Ureter (tissue), 1 donor: ENCODE measurements around the gene FGF1. TPM values are rescaled to one million over a fixed set of nuclear protein-coding genes. Genes with fewer than 3 reads are reported as not detected.
"Not testable (repeated sequence)": the region's sequence is repeated elsewhere in the genome, so short reads cannot be mapped to it uniquely, and the experiment has no call there.

ENCODE experiments used
- DNase-seq: peaks from one replicate; pipeline ENCODE4 v3.0.0-alpha.2; 2020; ENCODE audit warnings: low spot score
- total RNA-seq: library from RNA; stranded (reverse); gene quantifications from one replicate; pipeline ENCODE4 v1.2.4, GENCODE V29; 2023
- donor health status: DM: yes; HTN: yes; CAD: no.

FGF1 gene
- total RNA-seq, 1 donor from 2014 or later: not detected

DNA sequence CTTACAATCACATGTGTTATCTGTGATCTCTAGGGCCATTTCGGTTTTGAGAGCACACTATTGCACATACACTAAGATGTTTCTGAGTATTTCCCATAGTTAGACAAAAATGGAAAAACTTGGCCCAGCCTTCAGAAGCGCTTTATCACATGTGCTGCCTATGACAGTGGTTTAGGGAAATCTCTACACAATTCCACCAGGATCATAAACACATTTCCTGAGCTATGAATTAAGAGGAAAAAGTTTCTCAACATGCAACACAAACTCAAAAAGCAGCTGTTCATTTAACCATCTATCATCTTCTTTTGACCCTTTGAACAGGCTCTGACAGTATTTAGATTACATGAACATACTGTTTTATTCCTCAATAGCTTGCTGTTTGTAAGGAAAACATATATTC, 15.1 kb downstream of the FGF1 start:
- no peak for DNase-seq

GRCh38 chr5:142669477-142669876, 16.4 kb downstream of the FGF1 start:
- no peak for DNase-seq

DNA sequence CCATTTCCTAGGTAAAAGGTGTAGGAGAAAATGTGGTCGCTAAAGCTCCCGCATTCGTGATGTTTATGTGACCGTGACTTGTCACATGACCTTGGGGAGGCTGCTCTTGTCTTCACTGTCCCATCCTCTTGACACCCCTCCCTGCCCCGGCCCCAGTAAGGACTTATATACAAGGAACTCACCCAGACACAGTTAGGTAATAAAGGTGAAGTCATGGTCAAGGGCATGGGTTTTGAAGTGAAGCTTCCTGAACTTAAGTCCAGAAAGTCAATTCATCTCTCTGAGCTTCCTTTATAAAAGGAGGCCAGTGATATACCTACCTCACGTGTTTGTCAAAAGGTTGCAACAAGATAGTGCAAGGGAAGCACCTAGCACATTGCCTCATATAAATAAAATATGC, 17.6 kb downstream of the FGF1 start:
- DNase-seq: no peak

- no peak for DNase-seq
Measured at GRCh38 chr5:142667831-142668230, 18.1 kb downstream of the FGF1 start.

- DNase-seq: no peak
Measured at GRCh38 chr5:142664636-142665035, 21.3 kb downstream of the FGF1 start.

DNA sequence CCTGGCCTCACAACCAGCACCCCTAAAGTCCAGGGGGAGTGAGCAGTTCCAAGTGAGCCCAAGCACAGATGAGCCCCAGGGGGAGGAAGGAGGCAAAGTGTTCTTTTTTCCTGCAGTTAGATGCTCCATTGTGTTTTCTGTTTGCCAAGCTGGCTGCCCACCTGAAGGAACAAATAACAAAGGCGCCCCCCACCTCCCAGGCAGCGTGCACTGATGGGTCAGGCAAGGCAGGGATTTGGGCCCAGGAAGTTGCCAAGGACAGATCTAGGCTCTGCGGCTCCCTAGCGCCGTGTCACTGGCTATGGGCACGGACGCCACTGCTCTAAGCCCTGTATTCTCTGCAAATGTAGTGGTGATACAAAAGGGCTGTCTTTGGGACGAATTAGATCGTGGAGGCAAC, 21.8 kb downstream of the FGF1 start:
- DNase-seq: no peak

DNA sequence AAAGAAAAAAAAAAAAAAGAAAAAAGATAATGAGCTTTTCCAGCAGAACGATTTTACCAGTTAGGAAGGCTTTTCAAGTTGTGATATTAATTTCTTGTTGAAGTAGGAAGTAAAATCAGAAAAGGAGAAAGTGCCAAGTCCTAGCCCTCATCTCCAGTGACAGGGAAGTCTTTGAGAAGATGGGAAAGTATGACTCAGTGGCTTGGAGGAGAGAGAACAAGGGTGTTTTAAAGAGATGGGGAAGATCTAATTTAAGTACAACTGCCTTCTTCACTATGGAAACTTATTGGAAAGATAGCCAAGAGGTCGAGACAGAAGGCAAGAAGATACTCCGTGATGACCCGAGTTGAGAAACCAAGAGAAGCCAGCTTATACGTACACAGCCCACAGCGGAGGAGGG, 22.6 kb downstream of the FGF1 start:
- no peak for DNase-seq

DNA sequence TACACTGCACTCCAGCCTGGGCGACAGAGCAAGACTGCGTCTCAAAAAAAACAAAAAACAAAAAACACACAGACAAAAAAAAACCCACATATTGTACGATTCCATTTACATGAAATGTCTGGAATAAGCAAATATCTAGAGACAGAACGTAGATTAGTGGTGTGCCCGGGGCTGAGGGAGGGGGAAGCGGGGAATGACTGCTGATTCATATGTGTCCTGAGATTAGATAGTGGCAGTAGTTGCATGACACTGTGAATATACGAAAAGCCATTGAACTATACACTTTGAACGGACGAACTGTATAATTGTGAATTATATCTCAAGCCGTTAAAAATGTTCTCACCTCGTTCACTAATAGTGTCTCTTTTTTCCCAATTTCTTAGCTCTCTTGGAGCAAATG, 23.9 kb downstream of the FGF1 start:
- no peak for DNase-seq

DNA sequence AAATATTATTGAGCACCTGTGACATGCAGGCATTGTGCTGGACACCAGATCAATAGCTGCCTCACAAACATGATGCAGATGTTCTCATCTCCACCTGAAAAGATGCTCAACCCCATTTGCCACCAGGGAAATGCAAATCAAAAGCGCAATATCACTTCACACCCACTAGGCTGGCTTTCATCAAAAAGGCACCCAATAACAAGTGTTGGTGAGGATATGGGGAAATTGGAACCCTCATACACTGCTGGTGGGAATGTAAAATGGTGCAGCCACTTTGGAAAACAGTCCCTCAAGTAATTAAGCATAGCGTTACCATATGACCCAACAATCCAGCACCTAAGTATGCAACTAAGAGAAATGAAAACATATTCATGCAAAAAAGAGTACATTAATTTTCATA, 24.7 kb downstream of the FGF1 start:
- DNase-seq: no peak

DNA sequence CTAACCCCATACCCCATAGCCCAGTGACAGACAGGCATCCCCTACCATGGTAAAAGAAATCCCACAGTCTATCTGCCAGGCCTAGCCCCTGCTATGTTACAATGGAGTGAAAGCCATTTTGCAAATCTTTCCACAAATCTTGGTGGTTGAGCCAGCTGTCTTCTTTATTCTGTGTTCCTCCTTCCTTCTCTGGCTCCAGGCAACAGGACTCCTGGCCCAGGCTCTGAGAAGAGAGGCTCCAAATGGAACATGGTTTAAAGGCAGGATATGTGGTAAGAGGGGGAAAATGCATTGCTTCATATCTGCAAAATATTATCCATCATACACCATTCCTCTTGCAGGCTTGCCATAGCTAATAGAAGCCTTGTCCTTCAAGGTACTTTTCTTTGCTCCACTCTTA, 25.2 kb downstream of the FGF1 start:
- no peak for DNase-seq

DNA sequence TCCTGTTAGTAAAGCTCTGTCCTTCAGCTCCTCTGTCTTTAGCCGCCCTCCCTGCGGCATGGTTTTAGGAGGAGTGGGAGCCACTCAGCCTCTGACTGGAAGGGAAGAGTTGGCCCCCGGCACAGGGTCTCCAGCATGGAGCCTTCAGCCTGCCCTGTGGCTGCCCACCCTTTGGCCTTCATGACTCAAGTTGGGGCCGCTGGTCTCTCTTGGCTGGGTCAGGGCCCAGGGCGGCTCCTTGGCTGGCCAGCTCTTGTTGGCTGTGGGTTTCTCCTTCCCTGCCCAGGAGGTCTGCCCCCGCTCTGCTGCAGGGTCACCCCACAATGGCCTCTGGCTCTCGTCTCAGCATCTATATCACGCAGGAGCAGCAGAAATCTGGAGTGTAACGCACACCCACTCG, 25.7 kb downstream of the FGF1 start:
- no peak for DNase-seq

DNA sequence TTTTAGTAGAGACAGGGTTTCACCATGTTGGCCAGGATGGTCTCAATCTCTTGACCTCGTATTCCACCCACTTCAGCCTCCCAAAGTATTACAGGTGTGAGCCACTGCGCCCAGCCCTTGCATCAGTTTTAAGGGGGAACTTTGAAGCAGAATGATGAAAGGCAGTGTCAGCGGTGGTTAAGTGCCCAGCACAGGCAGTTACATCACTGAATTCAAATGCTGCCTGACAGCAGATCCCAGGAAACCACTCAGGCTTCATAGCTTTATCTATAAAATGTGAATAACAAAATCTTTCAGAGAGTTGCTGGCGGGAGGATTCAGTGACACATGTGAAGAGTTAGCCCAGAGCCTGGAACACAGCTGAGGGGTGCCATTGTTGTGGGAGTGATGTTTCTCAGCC, 26.5 kb downstream of the FGF1 start:
- no peak for DNase-seq

DNA sequence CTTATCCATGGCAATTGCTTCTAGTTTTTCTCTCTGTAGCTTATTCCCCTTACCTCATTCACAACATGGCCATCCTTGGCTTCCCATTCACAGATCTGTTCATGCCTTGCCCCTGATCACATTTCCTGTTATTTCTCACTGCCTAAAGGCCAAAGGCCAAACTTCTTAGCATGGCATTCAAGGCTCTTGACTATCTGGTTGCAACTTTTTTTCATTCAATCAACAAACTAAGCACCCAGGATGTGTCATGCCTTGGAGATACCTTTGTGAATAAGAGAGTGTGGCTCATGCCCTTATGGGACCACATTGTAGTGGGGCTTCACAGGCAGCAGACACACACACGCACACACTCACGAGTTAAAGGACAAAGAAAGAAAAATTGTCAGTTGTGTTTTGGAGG, 27.6 kb downstream of the FGF1 start:
- DNase-seq: no peak

GRCh38 chr5:142657446-142657845, 28.4 kb downstream of the FGF1 start:
- no peak for DNase-seq

GRCh38 chr5:142655339-142656267, 30.3 kb downstream of the FGF1 start:
- DNase-seq: peak; percentile 81

DNA sequence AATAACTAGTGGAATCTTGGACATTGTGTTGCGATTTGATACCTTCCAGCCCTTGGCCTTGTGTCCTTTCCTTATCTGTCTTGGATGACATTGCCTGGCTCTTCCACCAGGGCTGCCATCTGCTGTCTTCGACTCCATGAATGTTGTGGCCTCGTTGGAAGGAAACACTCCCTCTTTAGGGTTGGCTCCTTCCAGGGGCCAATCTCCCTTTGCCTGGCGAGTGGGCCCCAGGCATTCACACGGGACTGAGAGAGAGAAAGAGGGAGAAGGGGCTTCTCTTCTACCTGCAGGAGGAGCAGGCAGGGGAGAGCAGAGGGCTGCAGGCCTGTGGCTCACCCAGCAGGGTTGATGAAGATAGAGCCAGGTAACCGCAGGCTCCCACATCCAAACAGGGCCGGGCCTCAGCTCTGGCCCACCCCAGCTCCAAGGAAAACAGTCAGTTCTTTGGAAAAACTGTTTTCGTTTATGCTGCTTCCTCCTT, 31.3 kb downstream of the FGF1 start:
- no peak for DNase-seq

GRCh38 chr5:142653321-142653720, 32.6 kb downstream of the FGF1 start:
- no peak for DNase-seq

DNA sequence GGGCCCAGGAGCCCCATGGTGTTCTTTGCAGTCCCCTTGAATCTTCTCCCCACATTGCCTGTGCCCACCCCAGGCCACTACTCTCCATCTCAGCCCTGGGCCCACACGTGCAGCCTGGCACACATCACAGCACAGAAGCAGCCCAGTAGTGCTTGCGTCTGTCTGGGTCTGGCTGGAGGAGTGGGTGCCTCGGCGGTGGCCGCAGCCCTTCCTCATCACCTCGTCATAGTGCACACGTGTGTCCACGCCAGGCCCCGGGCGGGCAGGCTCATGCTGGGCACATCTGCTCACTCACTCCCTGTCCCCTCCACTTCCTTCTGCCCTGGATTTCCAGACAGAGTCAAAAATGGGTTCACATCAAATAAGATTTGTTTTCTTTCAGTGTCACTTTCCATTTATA, 33.3 kb downstream of the FGF1 start:
- no peak for DNase-seq

GRCh38 chr5:142650881-142651280, 35.0 kb downstream of the FGF1 start:
- no peak for DNase-seq

- no peak for DNase-seq
Measured at GRCh38 chr5:142650060-142650459, 35.8 kb downstream of the FGF1 start.

DNA sequence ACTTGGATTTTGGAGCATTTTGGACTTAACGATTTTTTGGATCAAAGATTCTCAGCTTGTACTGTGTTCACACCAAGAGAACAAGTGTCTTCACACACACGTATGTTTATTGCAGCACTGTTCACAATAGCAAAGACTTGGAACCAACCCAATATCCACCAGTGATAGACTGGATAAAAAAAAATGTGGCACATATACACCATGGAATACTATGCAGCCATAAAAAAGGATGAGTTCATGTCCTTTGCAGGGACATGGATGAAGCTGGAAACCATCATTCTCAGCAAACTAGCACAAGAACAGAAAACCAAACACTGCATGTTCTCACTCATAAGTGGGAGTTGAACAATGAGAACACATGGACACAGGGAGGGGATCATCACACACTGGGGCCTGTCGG, 37.8 kb downstream of the FGF1 start:
- not testable (repeated sequence) for DNase-seq

DNA sequence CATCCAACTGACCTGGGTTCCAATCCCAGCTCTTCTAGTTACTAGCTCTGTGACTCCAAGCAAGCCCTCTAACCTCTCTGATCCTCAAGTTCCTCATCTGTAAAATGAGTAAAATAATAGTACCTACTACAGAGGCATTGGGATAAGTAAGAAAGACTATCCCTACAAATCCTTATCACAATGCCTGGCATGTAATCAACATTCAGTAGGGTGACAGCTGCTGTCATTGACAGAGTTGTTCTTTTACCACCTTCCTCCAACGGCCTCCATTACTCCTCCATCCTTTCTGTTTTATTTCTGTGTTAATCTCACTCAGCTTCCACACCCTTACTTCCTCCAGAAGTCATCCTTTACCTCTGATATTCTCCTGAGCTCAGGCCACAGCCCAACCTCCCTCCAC, 40.4 kb downstream of the FGF1 start:
- no peak for DNase-seq

- DNase-seq: peak; percentile 57
Measured at GRCh38 chr5:142644640-142645361, 41.1 kb downstream of the FGF1 start.
